Right hindlimb (tissue), 1 donor: ENCODE results near the gene CPE.

Experiments used
- DNase-seq: peaks from one replicate; pipeline ENCODE4 v3.0.0-alpha.2; 2018

The CPE gene

GRCh38 chr4:165367040-165367439 is 11.8 kb upstream of the CPE start:
- DNase-seq, result no peak

DNA sequence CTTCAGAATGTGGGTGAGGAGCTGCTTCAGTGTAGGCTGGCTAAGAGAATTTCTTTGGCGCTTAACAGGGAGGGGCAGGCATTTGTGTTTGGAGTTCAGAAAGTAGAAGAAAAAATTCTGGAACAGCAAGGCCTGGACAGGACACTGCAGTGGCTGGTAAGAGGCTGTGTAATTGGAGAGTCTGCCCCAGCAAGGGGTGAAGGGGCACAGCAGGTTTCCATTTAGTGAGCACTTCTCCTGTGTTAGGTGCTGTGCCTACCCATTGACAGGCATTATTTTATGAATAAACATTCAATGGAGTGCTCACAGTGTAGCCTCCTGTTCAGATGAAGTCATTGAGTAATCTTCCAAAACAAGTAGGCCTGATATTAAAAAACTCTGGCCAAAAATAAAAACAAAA is 10.7 kb upstream of the CPE start:
- DNase-seq, result no peak

DNA sequence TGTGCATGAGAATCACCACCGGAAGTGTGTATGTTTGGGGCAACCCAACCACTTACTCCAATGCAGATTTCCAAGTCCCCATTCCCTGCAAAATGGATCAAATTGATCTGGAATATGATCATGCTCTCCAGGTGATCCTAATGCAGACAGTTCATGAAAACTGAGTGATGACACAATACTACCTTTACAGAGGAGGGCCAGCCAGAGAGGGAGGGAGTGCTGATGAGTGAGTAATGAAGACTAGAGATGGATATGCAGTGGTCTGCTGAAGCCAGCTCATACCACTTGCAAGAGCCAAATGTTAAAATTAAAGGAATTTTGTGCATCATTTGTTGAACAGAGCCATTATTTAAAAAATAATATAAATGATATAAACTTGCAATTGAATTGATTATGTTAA is 10.2 kb upstream of the CPE start:
- DNase-seq, result no peak

DNA sequence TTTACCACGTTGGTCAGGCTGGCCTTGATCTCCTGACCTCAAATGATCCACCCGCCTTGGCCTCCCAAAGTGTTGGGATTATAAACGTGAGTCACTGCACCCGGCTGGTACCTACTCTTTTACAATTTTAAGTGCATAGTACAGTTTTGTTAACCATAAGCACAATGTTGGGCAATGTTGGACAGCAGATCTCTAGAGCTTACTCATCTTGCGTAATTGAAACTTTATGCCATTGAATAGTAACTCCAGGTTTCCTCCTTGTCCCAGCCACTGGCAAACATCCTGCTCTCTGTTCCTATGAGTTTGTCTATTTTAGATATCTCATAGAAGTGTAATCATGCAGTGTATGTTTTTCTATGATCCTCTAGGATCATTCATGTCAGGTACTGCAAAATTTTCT is 9.3 kb upstream of the CPE start:
- DNase-seq, result no peak

DNA sequence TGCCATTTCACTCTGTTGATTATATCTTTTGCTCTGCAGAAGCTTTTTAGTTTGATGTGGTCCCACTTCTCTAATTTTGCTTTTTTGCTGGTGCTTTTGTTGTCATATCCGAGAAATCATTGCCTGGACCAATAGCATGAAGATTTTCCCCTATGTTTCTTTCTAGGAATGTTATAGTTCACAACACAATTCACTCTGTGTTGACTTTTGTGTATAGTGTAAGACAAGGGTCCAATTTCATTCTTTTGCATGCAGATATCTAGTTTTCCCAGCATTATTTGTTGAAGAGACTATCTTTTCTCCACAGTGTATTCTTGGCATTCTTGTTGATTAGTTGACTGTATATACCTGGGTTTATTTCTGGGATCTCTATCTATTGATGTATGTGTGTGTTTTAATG is 8.3 kb upstream of the CPE start:
- DNase-seq, result no peak

- DNase-seq, result no peak
Observed at GRCh38 chr4:165375465-165375864, 3.3 kb upstream of the CPE start.

DNA sequence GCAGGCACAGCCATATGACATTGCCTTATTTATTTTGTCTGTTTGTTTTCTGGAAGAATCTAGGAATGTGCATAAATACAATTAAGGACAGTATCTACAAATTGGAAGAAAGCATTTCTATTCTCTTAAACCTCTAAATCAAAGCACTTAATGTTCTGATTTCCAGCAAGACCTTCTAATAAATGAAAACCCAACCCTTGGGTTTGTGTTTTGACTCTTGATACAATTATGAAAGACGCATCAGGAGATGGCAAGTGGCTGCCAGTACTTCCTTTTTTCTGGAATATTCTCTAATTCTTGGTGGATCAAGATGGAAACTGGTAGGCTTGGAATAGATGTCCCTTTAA is 437 bp upstream of the CPE start:
- no peak for DNase-seq

DNA sequence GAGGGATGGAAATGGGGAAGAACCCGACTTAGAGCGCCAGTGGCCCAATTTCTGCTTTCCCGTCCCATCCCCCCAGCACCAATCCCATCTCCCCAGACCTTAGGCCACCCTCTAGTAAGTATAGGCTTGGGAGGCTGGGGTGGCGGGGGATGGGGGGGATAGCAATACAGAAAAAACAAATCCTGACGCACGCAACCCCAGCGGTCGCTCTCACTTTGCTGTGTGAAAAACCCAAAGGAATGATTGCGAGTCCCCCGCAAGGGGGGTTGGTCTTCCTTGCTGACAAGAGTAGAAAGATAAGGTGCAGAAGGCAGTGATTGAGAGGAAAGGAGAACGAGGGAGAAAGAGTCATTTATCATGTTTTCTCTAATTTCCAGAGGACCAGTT is 863 bp downstream of the CPE start:
- DNase-seq, result peak; percentile 49

- DNase-seq, result no peak
Observed at GRCh38 chr4:165380805-165381204, 2.0 kb downstream of the CPE start.

DNA sequence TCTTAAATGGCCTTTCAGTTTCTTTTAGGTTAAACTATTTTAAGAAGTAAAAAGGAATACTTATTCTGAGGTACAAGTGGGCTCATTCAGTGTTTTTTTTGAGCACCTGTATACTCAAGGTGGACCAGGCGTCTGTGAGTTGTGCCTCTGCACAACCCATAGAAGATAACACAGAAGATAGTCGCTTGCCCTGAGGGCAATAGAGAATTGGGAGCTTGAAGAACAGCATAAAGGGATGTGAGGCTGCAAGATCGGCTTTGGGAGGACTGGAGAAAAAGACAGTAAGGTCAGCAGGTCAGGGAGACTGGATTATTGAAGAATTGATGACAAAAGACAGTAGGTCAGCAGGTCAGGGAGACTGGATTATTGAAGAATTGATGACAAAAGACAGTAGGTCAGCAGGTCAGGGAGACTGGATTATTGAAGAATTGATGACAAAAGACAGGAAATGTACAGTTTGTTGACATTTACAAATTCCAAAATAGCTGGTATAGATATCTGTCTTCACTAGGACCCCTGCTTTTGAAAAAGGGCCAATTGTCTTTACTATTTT is 3.1 kb downstream of the CPE start:
- DNase-seq, result no peak

DNA sequence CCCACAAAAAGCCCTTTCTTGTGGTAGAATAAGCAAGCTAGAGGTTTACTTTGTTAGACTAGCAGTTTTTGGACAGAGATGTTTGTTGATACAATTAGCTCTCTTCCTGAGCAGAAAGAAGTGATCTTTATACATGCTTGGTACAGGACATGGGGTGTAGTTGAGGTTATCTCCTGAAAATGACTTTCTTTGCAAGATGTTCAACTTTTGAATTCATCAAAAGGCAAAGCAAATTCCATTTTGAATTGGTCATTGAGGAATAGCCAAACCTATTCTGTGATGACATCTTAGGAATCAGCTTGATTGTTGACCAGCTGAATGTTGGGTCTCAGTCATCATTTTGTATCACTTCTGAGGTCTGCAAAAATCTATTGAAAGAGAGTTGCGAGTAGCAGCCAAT is 3.8 kb downstream of the CPE start:
- no peak for DNase-seq

GRCh38 chr4:165383591-165384073 is 4.8 kb downstream of the CPE start:
- no peak for DNase-seq

- no peak for DNase-seq
Observed at GRCh38 chr4:165384186-165384585, 5.4 kb downstream of the CPE start.

DNA sequence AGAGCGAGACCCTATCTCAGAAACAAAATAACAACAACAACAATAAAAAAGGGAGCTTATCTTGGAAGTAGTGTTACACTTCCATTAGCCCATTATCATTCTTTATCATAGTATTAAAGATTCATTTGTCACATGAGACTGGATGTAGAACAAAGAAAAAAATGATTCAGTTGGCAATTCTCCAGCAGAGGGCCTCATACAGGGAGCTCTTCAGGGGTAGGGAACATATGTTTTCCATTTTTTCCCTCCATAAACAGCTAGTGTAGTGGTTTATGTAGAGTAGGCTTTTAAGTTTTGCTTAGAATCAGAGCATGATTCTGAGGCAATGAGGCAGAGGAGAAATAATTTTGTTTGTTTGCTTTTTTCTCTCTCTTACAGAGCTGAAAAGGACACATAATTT is 5.8 kb downstream of the CPE start:
- no peak for DNase-seq

DNA sequence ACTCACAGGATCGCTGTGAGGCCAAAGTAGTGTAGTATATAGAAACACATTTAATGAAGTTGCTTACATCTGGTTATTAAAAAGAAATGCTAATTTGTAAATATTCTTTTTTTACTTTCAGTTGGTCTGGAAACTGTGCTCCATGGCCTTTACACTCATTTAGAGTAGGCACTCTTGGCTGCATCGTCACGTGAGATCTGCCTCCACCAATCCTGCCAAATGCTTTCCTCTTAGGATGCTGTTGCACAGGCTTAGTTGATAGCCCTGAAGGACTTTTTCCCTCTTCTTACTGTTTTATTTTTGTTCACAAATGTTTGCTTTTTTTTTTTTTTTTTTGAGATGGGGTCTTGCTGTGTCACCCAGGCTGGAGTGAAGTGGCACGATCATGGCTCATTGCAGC is 6.3 kb downstream of the CPE start:
- no peak for DNase-seq

DNA sequence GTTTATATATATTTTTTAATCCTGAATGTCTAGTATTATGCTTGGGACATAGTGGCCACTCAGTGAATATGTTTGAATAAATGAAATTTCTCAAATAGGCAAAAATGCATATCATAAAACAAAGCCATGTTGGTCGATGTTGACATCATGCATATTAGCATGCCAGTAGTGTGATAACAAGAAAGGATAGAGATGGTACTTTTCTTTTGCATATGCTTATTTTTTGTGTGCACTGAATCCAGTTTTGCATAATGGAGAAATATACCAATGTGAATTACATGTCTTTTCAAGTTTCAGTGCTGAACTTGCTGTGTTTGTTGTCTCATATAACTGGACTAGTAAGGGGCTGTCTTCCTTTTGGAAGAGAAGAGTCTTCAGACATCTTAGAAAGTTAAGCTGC is 7.5 kb downstream of the CPE start:
- no peak for DNase-seq

DNA sequence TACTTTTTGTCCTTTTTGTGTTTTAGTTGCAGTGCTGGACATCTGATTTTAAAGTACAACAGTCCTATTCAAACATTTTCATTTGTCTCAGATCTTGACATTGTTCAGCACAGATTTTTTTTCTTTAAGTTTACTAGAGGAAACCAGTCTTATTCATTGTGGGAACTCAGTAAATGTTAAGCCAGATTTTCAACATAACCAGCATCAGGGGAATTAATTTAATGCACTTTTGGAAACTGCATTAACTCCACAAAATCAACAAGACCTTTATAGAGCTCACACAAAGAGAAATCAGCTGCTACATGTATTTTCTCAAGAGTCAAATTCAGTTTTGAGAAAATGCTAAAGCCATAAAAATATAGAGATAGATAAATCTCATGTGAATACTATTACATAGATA is 9.9 kb downstream of the CPE start:
- DNase-seq, result no peak

- DNase-seq, result no peak
Observed at GRCh38 chr4:165393051-165393450, 14.2 kb downstream of the CPE start.

GRCh38 chr4:165393704-165394103 is 14.9 kb downstream of the CPE start:
- DNase-seq, result no peak

- no peak for DNase-seq
Observed at GRCh38 chr4:165394275-165394674, 15.5 kb downstream of the CPE start.

- no peak for DNase-seq
Observed at GRCh38 chr4:165398570-165398969, 19.8 kb downstream of the CPE start.

DNA sequence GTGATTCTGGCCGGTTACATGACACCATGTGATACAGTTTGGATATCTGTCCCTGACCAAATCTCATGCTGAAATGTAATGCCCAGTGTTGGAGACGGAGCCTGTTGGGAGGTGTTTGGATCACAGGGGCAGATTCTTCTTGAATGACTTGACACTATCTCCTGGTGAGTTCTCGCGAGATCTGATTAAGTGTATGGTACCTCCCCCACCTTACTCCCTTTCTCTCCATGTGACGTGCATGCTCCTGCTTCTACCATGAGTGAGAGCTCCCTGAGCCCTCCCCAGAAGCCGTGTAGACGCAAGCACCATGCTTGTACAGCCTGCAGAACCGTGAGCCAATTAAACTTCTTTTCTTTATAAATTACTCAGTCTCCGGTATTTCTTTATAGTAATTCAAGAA is 23.6 kb downstream of the CPE start:
- DNase-seq, result no peak

DNA sequence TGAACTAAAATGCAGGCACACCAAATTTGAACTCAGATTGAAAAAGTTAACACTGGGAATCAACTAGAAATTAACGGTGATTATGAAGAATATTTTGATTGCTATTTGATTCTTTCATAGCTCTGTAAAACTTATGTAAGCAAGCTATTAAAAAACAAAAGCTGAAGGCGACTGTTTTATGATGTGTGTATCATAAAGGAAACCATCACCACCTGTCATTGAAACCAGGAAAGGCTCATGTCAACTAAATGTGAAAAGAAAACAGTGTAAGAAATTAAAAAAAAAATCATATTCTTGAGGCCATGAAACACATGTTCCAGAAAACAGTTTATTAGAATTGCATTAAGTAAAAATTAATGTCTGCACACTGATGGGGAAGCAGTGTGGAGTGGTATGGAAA is 24.2 kb downstream of the CPE start:
- DNase-seq, result no peak

- DNase-seq, result no peak
Observed at GRCh38 chr4:165403637-165404036, 24.8 kb downstream of the CPE start.

DNA sequence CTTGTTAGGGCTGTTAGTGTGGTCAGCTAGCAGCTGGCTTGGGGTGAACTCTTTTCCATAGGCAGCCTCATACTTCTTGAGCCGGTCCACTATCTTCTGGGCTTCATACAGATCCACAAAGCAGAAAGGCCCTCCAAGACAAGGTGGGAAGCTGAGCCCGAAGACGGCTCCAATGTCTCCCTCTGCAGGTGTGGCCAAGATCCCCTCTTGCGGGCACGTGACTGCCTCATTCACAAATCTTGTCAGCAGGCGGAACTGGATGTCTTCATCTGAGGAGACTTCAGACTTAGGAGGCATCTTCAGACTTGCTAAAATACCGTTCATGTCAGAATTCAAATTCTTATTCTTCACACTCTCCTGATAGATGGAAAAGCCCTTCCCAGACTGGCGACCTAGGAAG is 25.3 kb downstream of the CPE start:
- DNase-seq, result no peak

DNA sequence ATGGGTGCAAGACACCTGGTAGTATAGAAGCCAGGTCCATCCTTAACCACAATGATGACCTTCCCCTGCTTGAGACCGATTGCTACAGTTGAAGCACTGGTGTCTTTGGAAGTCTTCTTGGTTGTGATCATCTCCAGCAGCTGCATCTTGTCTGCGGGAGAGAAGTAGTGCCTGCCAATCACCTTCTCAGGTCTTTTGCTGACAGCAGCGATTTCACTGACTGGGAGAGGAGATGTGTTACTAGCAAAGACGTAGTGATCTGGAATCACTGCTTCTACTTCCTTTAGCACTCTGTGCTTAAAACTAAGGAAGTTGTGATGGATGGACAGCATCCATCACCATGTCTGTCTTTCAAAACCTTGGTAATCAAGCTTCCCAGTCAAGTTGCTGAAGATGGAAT is 25.9 kb downstream of the CPE start:
- no peak for DNase-seq
